Stromal cell of bone marrow (primary cell): ENCODE measurements around the gene LDB3.
A peak's percentile ranks its signal among the peaks of the same experiment; 100 is the strongest.
"Not testable (repeated sequence)": the region's sequence is repeated elsewhere in the genome, so short reads cannot be mapped to it uniquely, and the experiment has no call there.

ENCODE experiments used
- DNase-seq: peaks from one replicate; pipeline ENCODE4 v3.0.0-alpha.2; 2012; ENCODE audit warnings: low read depth

LDB3 gene

DNA sequence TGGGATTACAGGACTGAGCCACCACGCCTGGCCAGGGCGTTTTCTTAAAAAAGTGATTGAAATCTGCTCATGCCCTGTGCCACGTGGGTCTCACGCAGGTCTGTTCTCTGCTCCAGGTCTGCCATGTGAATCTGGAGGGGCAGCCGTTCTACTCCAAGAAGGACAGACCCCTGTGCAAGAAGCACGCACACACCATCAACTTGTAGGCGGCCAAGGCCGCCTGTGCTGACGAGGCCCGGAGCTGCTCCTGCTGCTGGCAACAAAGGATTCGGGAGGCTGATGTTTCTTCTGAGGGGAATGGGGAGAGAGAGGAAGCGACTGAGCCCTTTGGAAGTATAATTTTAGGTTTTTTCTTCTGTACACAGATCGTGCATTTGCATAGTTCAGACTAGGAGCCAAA lies 64.5 kb downstream of the LDB3 start:
- no peak for DNase-seq

- no peak for DNase-seq
These were observed 65.0 kb downstream of the LDB3 start for GRCh38 chr10:86733260-86733671.

- DNase-seq, result no peak
These were observed 66.1 kb downstream of the LDB3 start for GRCh38 chr10:86734207-86734988.

- not testable (repeated sequence) for DNase-seq
These were observed 67.0 kb downstream of the LDB3 start for GRCh38 chr10:86735278-86735677.

DNA sequence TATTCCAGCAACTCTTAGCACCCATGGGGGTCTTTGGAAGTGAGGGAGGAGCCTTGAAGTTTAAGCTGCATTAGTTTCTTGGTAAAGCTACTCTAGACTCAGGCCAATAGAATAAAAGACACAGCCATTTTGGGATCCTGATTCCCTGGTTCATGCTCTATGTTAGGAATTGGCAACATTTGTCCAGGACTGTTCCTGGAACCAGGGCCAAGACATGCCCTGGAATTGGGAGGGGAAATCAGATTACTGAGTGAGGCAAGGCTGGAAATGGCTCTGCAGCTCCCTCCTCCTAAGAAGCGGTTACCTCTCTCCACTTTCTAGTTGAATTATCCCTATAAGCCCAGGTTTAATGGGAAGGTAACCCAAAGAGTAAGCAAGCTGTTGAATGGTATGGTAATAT lies 73.9 kb downstream of the LDB3 start:
- no peak for DNase-seq

DNA sequence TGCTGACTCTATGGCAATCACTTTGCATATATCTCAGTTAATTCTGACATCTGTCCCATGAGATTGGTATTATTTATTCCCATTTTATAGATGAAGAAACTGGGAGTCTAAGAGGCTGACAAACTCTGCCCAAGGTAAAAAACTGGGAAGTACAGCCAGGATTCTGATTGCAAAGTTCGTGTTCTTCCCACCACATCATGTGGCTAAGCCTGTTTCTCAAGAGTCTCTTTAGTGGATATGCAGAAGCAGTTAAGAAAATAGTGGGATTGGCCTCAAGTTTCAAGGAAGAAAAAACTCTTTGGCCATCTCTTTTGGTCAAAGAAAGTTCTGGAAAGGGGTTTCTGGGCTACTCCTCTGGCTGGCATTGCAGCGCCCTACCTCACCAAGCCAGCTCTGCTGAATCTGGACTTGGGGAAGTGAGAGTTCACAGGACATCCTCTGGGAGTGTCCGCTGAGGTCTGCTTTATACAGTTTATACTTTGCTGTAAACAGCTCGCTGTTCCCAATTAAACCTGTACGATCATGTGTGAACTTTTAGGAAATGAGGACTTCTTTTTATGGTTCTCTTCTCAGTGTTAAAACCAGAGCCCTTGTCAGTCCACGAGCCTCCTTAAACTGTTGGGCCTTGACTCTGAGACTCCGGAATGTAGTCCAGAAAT lies 75.9 kb downstream of the LDB3 start:
- no peak for DNase-seq

- no peak for DNase-seq
These were observed 79.7 kb downstream of the LDB3 start for GRCh38 chr10:86747796-86748581.

DNA sequence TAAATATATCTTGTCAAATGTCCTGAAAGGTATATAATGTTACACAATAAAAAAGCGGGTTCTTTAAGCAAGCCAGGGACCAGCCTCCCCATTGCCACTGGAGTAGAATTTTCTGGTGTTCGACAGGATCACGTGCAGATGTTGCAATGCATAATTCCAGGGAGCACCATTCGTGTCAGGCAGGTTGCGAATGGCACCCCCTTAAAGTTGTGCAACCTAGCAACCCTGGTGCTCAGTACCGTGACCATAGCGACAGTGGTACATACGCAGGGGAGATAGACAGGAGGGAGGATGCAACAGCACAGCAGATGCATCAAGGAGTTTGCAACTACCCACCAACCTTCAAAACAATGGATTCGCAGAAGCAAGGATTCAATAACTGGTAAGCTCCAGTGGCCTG lies 81.5 kb downstream of the LDB3 start:
- no peak for DNase-seq

- DNase-seq, result no peak
These were observed 83.2 kb downstream of the LDB3 start for GRCh38 chr10:86751477-86751876.

- no peak for DNase-seq
These were observed 84.0 kb downstream of the LDB3 start for GRCh38 chr10:86752311-86752710.

DNA sequence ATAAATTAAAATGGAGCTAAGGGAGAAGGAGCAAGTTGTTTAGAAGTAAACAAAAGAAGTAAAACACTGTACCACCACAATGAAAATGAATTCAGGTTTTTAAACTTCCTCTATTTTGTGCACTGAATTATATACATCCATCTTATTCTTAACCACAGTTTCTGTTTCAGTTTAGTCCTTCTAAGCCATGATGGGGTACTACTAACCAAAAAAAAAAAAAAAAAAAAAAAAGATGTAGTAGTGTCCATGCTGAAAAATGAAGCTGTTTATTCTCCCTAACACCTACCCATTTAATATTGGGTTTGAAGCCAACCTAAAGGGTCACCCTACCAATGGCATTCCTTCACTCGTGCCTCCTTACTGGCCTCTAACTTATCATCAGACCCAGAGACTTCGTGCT lies 84.7 kb downstream of the LDB3 start:
- DNase-seq, result no peak

- DNase-seq, result no peak
These were observed 85.5 kb downstream of the LDB3 start for GRCh38 chr10:86753638-86754434.

DNA sequence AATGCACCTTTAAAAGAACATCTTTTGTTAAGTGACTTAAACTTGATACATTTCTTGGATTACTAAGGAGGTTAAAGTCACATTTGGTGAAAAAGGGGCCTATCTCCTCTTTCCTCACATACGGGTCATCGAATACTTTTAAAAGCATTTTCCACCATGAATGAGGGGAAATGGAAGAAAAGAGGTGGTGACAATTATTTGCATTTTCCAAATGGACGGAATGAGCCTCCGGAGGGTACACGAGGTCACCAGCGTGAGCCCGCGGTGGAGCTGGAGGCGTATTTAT lies 87.1 kb downstream of the LDB3 start:
- DNase-seq, result no peak

GRCh38 chr10:86755740-86756510 lies 87.6 kb downstream of the LDB3 start:
- DNase-seq, result peak; percentile 53

DNA sequence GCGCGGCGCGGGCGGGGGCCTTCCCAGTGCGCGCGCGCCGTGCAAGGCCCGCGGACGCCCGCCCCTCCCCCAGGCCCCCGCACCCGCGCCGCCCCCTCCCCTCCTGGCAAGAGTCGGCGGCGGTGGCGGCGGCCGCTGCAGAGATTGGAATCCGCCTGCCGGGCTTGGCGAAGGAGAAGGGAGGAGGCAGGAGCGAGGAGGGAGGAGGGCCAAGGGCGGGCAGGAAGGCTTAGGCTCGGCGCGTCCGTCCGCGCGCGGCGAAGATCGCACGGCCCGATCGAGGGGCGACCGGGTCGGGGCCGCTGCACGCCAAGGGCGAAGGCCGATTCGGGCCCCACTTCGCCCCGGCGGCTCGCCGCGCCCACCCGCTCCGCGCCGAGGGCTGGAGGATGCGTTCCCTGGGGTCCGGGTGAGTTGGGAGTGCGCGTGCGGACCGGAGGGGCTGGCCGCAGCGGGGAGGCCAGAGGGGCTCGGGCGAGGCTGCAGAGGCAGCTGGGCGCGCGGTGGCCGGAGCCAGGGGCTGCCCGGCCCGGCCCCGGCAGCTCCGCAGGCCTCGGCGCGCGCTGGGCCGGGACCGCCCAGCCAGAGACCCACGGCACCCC lies 88.3 kb downstream of the LDB3 start, which contains the start of gene BMPR1A:
BMPR1A (plus strand) TSS at position 109 of the 602 bp plus-strand sequence. CDS start 119,400 bp downstream, outside the sequence.
- DNase-seq, result peak; percentile 79

- DNase-seq, result peak; percentile 50
These were observed 89.0 kb downstream of the LDB3 start for GRCh38 chr10:86757113-86757972.

DNA sequence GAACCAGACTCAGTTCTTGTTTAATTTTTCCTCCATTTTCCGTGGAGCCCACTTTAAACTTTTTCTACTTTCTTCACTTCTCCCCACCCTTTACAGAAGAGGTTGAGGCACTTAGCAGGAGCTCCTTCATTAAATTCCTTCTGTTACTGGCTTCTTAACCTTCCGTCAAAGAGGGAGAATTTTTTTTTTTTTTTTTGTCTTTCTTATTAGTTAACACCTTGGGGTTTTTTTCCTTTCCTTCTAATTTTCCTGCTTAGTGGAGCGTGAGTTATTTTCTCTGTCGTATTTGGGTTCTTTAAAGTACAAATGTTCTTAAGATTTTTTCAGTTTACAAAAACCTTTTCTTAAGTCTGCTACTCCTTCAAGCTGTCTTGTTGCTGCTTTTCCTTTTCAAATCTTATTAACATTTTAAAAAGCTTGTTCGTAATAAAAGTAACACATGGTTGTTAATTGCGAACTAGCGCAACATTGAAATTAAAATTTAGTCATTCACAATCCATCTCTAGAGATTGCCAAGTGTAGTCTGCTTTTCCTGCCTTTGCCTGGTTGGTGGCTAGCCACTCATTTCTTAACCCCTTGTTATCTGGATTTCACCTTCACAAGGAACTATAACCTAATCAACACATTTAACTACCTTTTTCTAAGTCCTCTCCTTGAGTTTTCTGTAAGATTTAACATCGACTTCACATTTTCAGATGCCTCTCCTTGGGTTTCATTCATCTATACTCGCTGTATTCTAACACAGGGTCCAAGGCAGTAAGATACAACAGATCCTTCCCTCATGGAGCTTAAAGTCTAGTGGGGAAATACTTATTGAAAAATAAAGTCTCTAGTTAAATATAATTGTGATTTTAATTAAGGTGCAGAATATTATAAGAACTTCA lies 90.1 kb downstream of the LDB3 start:
- DNase-seq, result no peak

DNA sequence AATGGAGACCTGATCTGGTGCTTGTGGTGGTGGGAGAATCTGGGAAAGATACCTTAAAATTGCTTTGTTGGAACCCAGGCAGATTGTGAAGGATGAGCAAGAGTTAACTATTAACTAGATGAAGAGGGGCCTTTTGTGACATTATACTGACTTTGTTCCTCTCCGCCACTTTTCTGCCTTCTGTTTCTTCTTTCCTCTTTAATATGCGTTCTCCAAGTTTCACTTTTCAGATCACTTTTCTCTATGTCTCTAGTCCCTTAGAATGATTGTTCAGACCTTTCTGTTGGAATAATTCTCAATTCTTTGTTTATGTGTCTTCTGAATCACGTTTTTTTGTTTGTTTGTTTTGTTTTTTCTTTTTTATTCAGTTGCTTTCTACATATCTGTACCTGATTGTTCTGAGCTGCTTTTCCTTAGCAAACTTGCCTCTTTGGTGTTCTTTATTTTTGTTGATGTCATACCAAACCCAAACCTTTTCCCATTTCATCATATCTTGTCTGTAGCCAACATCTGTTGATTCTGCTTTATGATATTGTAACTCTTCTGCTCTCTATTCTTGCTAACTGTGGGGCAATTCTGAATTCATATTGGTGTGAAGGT lies 90.9 kb downstream of the LDB3 start:
- DNase-seq, result no peak

- no peak for DNase-seq
These were observed 95.1 kb downstream of the LDB3 start for GRCh38 chr10:86763404-86763803.
